ENCODE results near the gene CDH7. TPM values are rescaled to one million over a fixed set of nuclear protein-coding genes. Genes with fewer than 3 reads are reported as not detected.

CDH7 gene
- total RNA-seq, 1 donor: not detected

DNA sequence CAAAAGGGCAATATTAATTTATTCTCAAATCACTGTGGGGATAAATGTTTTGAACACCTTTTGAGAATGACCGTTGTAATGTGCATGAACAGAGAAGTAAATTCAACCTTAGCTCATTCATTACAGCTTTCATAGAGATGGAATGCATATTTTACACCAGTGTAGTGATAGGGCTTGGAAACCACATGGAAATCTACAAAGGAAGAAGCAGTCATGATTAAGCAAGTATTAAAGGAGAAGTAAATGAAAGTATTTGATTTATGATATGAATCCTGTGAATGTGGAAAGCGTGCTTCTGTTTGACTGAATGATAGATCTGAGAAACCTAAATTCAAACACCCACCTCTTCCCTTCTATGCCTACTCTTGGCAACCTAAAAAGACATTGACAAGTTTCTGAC, 64.7 kb downstream of the CDH7 start:
- Histone ChIP-seq H3K27me3 (ENCODE audit: insufficient read depth, low read length) (no peaks in the 10 kb centered on the region), H3K4me1 (ENCODE audit: insufficient read depth, low read length) (no peaks in the 10 kb centered on the region), H3K9me3 (ENCODE audit: low read depth, low read length) (no peaks in the 10 kb centered on the region), H3K4me3 (ENCODE audit: low read length) (no peak overlapping the region)

- Histone ChIP-seq H3K4me3 (ENCODE audit: low read length) (no peak overlapping the region), H3K4me1 (ENCODE audit: insufficient read depth, low read length) (no peaks in the 10 kb centered on the region), H3K9me3 (ENCODE audit: low read depth, low read length) (no peaks in the 10 kb centered on the region), H3K27me3 (ENCODE audit: insufficient read depth, low read length) (no peaks in the 10 kb centered on the region)
Measured at GRCh38 chr18:65817178-65817577, 66.4 kb downstream of the CDH7 start.

- H3K27me3 ChIP-seq (ENCODE audit: insufficient read depth, low read length): no peaks in the 10 kb centered on the region
- no peaks in the 10 kb centered on the region for H3K9me3 ChIP-seq (ENCODE audit: low read depth, low read length)
- H3K4me1 ChIP-seq (ENCODE audit: insufficient read depth, low read length): no peaks in the 10 kb centered on the region
- no peak overlapping the region for H3K4me3 ChIP-seq (ENCODE audit: low read length)
Measured at GRCh38 chr18:65821911-65822310, 71.1 kb downstream of the CDH7 start.

DNA sequence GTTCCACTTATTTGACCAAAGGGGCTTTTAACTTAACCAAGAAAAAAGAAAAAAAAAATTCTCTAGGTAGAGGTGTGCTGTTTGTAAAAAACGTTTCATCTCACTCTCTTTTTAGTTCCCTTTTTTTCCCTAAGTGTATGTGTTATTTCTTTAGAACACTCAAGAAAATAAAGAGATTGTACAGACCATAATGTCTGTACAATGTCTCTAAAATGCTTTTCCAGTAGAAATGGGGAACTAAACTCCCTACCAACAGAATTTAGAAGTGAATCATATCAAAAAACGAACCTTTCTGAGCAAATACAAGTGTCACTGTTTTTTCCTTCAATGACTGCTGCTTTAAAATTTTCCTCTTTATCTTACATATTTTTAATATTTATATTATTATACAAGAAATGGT, 72.0 kb downstream of the CDH7 start:
- Histone ChIP-seq H3K4me3 (ENCODE audit: low read length) (no peak overlapping the region), H3K4me1 (ENCODE audit: insufficient read depth, low read length) (no peaks in the 10 kb centered on the region), H3K9me3 (ENCODE audit: low read depth, low read length) (no peaks in the 10 kb centered on the region), H3K27me3 (ENCODE audit: insufficient read depth, low read length) (no peaks in the 10 kb centered on the region)

- no peaks in the 10 kb centered on the region for H3K9me3 ChIP-seq (ENCODE audit: low read depth, low read length)
- no peaks in the 10 kb centered on the region for H3K27me3 ChIP-seq (ENCODE audit: insufficient read depth, low read length)
- H3K4me1 ChIP-seq (ENCODE audit: insufficient read depth, low read length): no peaks in the 10 kb centered on the region
- no peak overlapping the region for H3K4me3 ChIP-seq (ENCODE audit: low read length)
Measured at GRCh38 chr18:65827444-65827843, 76.6 kb downstream of the CDH7 start.

- Histone ChIP-seq H3K27me3 (ENCODE audit: insufficient read depth, low read length) (no peaks in the 10 kb centered on the region), H3K9me3 (ENCODE audit: low read depth, low read length) (no peaks in the 10 kb centered on the region), H3K4me3 (ENCODE audit: low read length) (no peak overlapping the region), H3K4me1 (ENCODE audit: insufficient read depth, low read length) (no peaks in the 10 kb centered on the region)
Measured at GRCh38 chr18:65835881-65836280, 85.1 kb downstream of the CDH7 start.

DNA sequence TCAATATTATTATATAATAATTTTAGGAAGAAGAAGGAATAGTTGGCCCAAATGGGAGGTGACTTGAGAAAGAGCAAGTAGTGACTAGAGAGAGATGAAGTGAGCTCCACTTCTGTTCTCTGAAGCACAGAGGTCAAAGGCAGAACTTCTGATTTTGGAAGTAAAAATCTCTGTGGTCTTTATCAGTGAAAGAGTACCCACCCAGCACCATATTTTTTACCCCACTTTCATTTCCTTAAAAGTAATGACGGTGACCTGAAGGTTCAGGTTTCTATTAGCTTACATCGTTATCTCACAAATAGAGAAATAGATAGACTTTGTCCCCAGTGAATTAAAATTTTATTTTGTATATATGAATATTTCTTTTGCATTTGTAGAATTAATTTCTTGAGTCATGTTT, 95.3 kb downstream of the CDH7 start:
- Histone ChIP-seq H3K27me3 (ENCODE audit: insufficient read depth, low read length) (no peaks in the 10 kb centered on the region), H3K4me3 (ENCODE audit: low read length) (no peak overlapping the region), H3K4me1 (ENCODE audit: insufficient read depth, low read length) (no peaks in the 10 kb centered on the region), H3K9me3 (ENCODE audit: low read depth, low read length) (no peaks in the 10 kb centered on the region)

DNA sequence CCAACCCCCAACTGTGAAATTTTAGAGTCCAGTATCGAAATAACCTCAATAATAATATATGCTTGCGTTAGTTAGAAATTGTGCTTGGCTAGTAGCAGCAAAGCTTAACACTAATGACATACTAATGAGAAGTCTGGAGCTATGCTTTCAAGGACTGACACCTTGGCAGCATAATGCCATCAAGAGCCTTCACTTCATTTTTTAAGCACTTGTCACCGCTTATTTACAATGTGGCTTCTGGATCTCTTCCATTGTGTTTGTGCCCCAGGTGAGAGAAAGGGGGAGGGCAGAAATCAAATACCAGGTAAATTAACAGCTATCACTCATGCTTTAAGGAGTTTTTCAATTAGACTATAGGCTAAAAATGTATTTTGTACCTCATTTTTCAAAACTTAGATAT, 101.5 kb downstream of the CDH7 start:
- Histone ChIP-seq H3K27me3 (ENCODE audit: insufficient read depth, low read length) (no peaks in the 10 kb centered on the region), H3K4me1 (ENCODE audit: insufficient read depth, low read length) (no peaks in the 10 kb centered on the region), H3K9me3 (ENCODE audit: low read depth, low read length) (no peaks in the 10 kb centered on the region)

GRCh38 chr18:65859075-65859474, 108.3 kb downstream of the CDH7 start:
- Histone ChIP-seq H3K4me1 (ENCODE audit: insufficient read depth, low read length) (no peaks in the 10 kb centered on the region), H3K27me3 (ENCODE audit: insufficient read depth, low read length) (no peaks in the 10 kb centered on the region)

More for the DNA sequence above, 101.5 kb downstream of the CDH7 start:
- no peak overlapping the region for H3K4me3 ChIP-seq (ENCODE audit: low read length)

DNA sequence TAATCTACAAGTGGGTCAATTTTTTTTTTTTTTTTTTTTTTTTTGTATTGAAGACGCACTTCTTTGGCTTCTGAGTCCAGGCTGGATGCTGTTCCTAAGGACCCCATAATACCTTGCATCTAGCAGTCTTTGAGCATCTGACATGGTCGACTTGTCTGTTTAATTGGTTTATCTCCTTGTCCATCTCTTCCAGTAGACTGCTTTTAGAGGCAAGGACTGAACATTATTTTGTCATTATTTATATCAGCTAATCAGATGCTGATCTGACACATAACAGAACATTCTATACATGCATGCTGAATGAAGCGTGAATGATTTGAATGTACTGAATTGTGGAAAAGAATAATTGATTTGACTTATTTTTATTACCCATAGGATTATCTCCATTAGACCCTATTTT, 118.7 kb downstream of the CDH7 start:
- Histone ChIP-seq H3K27me3 (ENCODE audit: insufficient read depth, low read length) (no peaks in the 10 kb centered on the region), H3K4me3 (ENCODE audit: low read length) (no peak overlapping the region), H3K9me3 (ENCODE audit: low read depth, low read length) (no peaks in the 10 kb centered on the region), H3K4me1 (ENCODE audit: insufficient read depth, low read length) (no peaks in the 10 kb centered on the region)

More at GRCh38 chr18:65859075-65859474, 108.3 kb downstream of the CDH7 start:
- H3K9me3 ChIP-seq (ENCODE audit: low read depth, low read length): no peaks in the 10 kb centered on the region
- H3K4me3 ChIP-seq (ENCODE audit: low read length): no peak overlapping the region

GRCh38 chr18:65876310-65876709, 125.5 kb downstream of the CDH7 start:
- no peaks in the 10 kb centered on the region for H3K4me1 ChIP-seq (ENCODE audit: insufficient read depth, low read length)
- no peaks in the 10 kb centered on the region for H3K9me3 ChIP-seq (ENCODE audit: low read depth, low read length)
- H3K4me3 ChIP-seq (ENCODE audit: low read length): no peak overlapping the region
- H3K27me3 ChIP-seq (ENCODE audit: insufficient read depth, low read length): no peaks in the 10 kb centered on the region

GRCh38 chr18:65897292-65897691, 146.5 kb downstream of the CDH7 start:
- no peaks in the 10 kb centered on the region for H3K27me3 ChIP-seq (ENCODE audit: insufficient read depth, low read length)
- H3K4me3 ChIP-seq (ENCODE audit: low read length): no peak overlapping the region
- H3K9me3 ChIP-seq (ENCODE audit: low read depth, low read length): no peaks in the 10 kb centered on the region
- no peaks in the 10 kb centered on the region for H3K4me1 ChIP-seq (ENCODE audit: insufficient read depth, low read length)

DNA sequence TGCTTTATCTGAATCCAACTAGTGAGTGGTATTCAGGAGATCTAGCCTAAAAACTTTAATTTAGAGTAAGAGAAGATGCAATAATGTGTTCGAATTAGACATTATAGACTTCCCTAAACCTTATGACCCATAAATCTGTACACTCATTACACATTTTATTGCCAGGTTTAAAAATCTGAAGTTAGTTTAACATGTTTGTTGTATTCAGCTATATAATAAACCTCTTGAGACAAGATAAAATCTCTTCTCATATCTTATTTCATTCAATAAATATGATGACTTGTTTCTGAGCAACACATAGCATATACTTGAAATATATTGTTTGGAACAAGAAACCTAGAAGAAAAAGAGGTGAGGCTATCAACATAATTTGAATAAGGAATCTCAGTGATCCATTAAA, 150.7 kb downstream of the CDH7 start:
- Histone ChIP-seq H3K27me3 (ENCODE audit: insufficient read depth, low read length) (no peaks in the 10 kb centered on the region), H3K4me3 (ENCODE audit: low read length) (no peak overlapping the region), H3K4me1 (ENCODE audit: insufficient read depth, low read length) (no peaks in the 10 kb centered on the region), H3K9me3 (ENCODE audit: low read depth, low read length) (no peaks in the 10 kb centered on the region)

GRCh38 chr18:65906621-65907034, 155.8 kb downstream of the CDH7 start:
- no peaks in the 10 kb centered on the region for H3K27me3 ChIP-seq (ENCODE audit: insufficient read depth, low read length)
- H3K9me3 ChIP-seq (ENCODE audit: low read depth, low read length): no peaks in the 10 kb centered on the region
- no peaks in the 10 kb centered on the region for H3K4me1 ChIP-seq (ENCODE audit: insufficient read depth, low read length)
- H3K4me3 ChIP-seq (ENCODE audit: low read length): no peak overlapping the region

- H3K9me3 ChIP-seq (ENCODE audit: low read depth, low read length): no peaks in the 10 kb centered on the region
- no peak overlapping the region for H3K4me3 ChIP-seq (ENCODE audit: low read length)
- H3K4me1 ChIP-seq (ENCODE audit: insufficient read depth, low read length): no peaks in the 10 kb centered on the region
- no peaks in the 10 kb centered on the region for H3K27me3 ChIP-seq (ENCODE audit: insufficient read depth, low read length)
Measured at GRCh38 chr18:65907281-65907680, 156.5 kb downstream of the CDH7 start.

- no peaks in the 10 kb centered on the region for H3K4me1 ChIP-seq (ENCODE audit: insufficient read depth, low read length)
- no peaks in the 10 kb centered on the region for H3K27me3 ChIP-seq (ENCODE audit: insufficient read depth, low read length)
- no peak overlapping the region for H3K4me3 ChIP-seq (ENCODE audit: low read length)
- H3K9me3 ChIP-seq (ENCODE audit: low read depth, low read length): no peaks in the 10 kb centered on the region
Measured at GRCh38 chr18:65919018-65919417, 168.2 kb downstream of the CDH7 start.

DNA sequence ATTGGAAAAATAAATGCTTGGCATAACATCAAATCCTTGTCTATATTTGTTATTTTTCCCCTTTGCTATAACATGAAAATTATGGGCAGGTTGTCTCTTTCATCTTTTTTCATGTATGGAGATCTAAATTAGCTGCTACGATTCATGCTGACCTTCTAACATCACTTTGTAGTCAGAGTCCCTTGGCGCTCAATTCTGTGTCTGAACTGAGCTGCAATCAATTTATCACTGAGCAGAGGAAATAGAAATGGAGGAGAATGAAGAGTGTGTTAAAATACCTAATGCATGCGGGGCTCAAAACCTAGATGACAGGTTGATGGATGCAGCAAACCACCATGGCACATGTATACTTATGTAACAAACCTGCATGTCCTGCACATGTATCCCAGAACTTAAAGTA, 168.9 kb downstream of the CDH7 start:
- Histone ChIP-seq H3K27me3 (ENCODE audit: insufficient read depth, low read length) (no peaks in the 10 kb centered on the region), H3K4me1 (ENCODE audit: insufficient read depth, low read length) (no peaks in the 10 kb centered on the region), H3K4me3 (ENCODE audit: low read length) (no peak overlapping the region), H3K9me3 (ENCODE audit: low read depth, low read length) (no peaks in the 10 kb centered on the region)
